Inflammatory macrophage treated with lipopolysaccharide for 1 hour (primary cell): ENCODE data around the gene RBBP6.
"Not testable (repeated sequence)": the region's sequence is repeated elsewhere in the genome, so short reads cannot be mapped to it uniquely, and the experiment has no call there.

Experiments
- DNase-seq, 2 donors: peaks; one replicate each; pipeline ENCODE4 v3.0.0-alpha.2; 2020 to 2022

RBBP6 gene

GRCh38 chr16:24539295-24539849, at the start of gene RBBP6:
Gene RBBP6, plus strand, starts transcription at chr16:24539566. Its CDS starts 1,061 bp downstream, at chr16:24540627.
- peak; percentile 96 to 99 for DNase-seq

GRCh38 chr16:24490866-24491265, 48.5 kb upstream of the RBBP6 start:
- DNase-seq, result no peak

GRCh38 chr16:24491731-24492130, 47.6 kb upstream of the RBBP6 start:
- DNase-seq, result no peak

GRCh38 chr16:24493821-24494220, 45.5 kb upstream of the RBBP6 start:
- no peak for DNase-seq

- DNase-seq, result not testable (repeated sequence)
These were observed 44.2 kb upstream of the RBBP6 start for GRCh38 chr16:24495207-24495606.

- no peak for DNase-seq
These were observed 41.9 kb upstream of the RBBP6 start for GRCh38 chr16:24497440-24497839.

- DNase-seq, result peak; percentile 23 to 38
These were observed 40.1 kb upstream of the RBBP6 start for GRCh38 chr16:24499193-24499814.

- DNase-seq, result peak; percentile 49 to 81
These were observed 34.7 kb upstream of the RBBP6 start for GRCh38 chr16:24504472-24505345.

GRCh38 chr16:24505959-24506358, 33.4 kb upstream of the RBBP6 start:
- peak in 1 of 2 donors; percentile 37 for DNase-seq

GRCh38 chr16:24507959-24508480, 31.3 kb upstream of the RBBP6 start:
- no peak for DNase-seq

GRCh38 chr16:24508614-24509013, 30.8 kb upstream of the RBBP6 start:
- DNase-seq, result no peak

GRCh38 chr16:24509536-24509935, 29.8 kb upstream of the RBBP6 start:
- no peak for DNase-seq

- no peak for DNase-seq
These were observed 28.2 kb upstream of the RBBP6 start for GRCh38 chr16:24511174-24511573.

- DNase-seq, result no peak
These were observed 27.6 kb upstream of the RBBP6 start for GRCh38 chr16:24511792-24512191.

- no peak for DNase-seq
These were observed 25.3 kb upstream of the RBBP6 start for GRCh38 chr16:24514096-24514495.

- no peak for DNase-seq
These were observed 24.2 kb upstream of the RBBP6 start for GRCh38 chr16:24515186-24515585.

GRCh38 chr16:24516900-24517669, 22.3 kb upstream of the RBBP6 start:
- peak; percentile 71 to 97 for DNase-seq

- no peak for DNase-seq
These were observed 20.9 kb upstream of the RBBP6 start for GRCh38 chr16:24518498-24518897.

GRCh38 chr16:24520983-24521382, 18.4 kb upstream of the RBBP6 start:
- DNase-seq, result no peak

- DNase-seq, result no peak
These were observed 16.6 kb upstream of the RBBP6 start for GRCh38 chr16:24522751-24523150.

- no peak for DNase-seq
These were observed 15.8 kb upstream of the RBBP6 start for GRCh38 chr16:24523569-24523968.

- DNase-seq, result peak; percentile 91 to 94
These were observed 14.3 kb upstream of the RBBP6 start for GRCh38 chr16:24524855-24525677.
